Activated CD4-positive, alpha-beta T cell treated with anti-CD3 and anti-CD28 coated beads, Interleukin-2, amount 50 U/mL, for 16 hours (primary cell): Measurements from ENCODE around the gene MAD1L1.

Experiments used
- DNase-seq: peaks from one replicate; pipeline ENCODE4 v3.0.0-alpha.2; 2020

The MAD1L1 gene

GRCh38 chr7:1944619-1945210 lies 288.0 kb downstream of the MAD1L1 start:
- no peak for DNase-seq

GRCh38 chr7:1943933-1944618 lies 288.7 kb downstream of the MAD1L1 start:
- peak; percentile 36 for DNase-seq

GRCh38 chr7:1943326-1943725 lies 289.4 kb downstream of the MAD1L1 start:
- no peak for DNase-seq

- no peak for DNase-seq
Measured at GRCh38 chr7:1942941-1943289, 289.8 kb downstream of the MAD1L1 start.

GRCh38 chr7:1942243-1942940 lies 290.4 kb downstream of the MAD1L1 start:
- DNase-seq = no peak

GRCh38 chr7:1941464-1942242 lies 291.1 kb downstream of the MAD1L1 start:
- no peak for DNase-seq

GRCh38 chr7:1940863-1941262 lies 291.9 kb downstream of the MAD1L1 start:
- DNase-seq = no peak

- peak; percentile 94 for DNase-seq
Measured at GRCh38 chr7:1940402-1940786, 292.4 kb downstream of the MAD1L1 start.

- peak; percentile 20 for DNase-seq
Measured at GRCh38 chr7:1939434-1940401, 293.0 kb downstream of the MAD1L1 start.

- no peak for DNase-seq
Measured at GRCh38 chr7:1938788-1939433, 293.8 kb downstream of the MAD1L1 start.

GRCh38 chr7:1937252-1937605 lies 295.5 kb downstream of the MAD1L1 start:
- DNase-seq = no peak

GRCh38 chr7:1936531-1937251 lies 296.1 kb downstream of the MAD1L1 start:
- no peak for DNase-seq

- DNase-seq = no peak
Measured at GRCh38 chr7:1936006-1936310, 296.8 kb downstream of the MAD1L1 start.

GRCh38 chr7:1935176-1936005 lies 297.4 kb downstream of the MAD1L1 start:
- DNase-seq = no peak

GRCh38 chr7:1934756-1935155 lies 298.0 kb downstream of the MAD1L1 start:
- DNase-seq = no peak

- DNase-seq = no peak
Measured at GRCh38 chr7:1934017-1934416, 298.7 kb downstream of the MAD1L1 start.

GRCh38 chr7:1933066-1933750 lies 299.5 kb downstream of the MAD1L1 start:
- no peak for DNase-seq

- DNase-seq = no peak
Measured at GRCh38 chr7:1931951-1932270, 300.8 kb downstream of the MAD1L1 start.

- no peak for DNase-seq
Measured at GRCh38 chr7:1931256-1931950, 301.3 kb downstream of the MAD1L1 start.
